ENCODE data around the gene TOR1B.

GRCh38 chr9:129776938-129777768 lies 25.8 kb upstream of the TOR1B start:
- TF ChIP-seq CTCF (IDR thresholded peaks at IDR 0.05 in 2 of 3, conservative IDR thresholded peaks at IDR 0.05 in 1 of 3; ENCODE audit: borderline replicate concordance in 1 of 3, insufficient read depth in 1 of 3, low read depth in 2 of 3, low read length in 2 of 3), result no peak
- TF ChIP-seq SP1 (IDR thresholded peaks at IDR 0.05; ENCODE audit: low read depth), result no peak
- no peak for TF ChIP-seq EZH2 (IDR thresholded peaks at IDR 0.05)
- TF ChIP-seq ZFX (IDR thresholded peaks at IDR 0.05), result peak; percentile 21; the same call in 1 of the 2 replicates
